ENCODE measurements around the gene RGS10.

RGS10 gene

DNA sequence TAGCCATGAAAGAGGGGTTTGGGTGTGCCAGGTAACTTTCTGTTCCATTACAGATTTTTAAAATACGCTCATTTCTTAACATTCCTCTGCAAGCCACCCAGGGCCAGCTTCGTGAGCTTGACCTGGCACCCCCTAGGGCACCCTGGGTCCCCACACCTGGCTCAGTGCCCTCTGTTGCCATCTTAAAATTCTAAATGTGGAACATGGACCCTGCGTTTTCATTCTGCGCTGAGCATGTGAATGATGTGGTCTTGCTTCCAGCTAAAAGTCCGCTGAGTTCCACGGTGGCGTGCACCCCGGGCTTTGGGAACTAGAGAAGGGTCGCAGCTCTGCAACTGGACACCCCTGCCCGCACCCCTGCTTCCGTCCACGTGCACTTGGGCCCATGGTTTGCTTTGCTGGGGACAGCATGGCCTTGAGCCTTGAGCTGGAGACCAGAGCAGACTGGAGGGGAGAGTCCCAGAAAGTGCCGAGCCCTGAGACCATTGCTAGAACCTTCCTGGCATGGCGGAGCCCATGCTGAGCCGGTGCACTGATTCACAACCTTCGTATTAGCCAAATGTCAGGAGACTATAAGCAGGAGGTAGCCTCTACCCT is 91.1 kb downstream of the RGS10 start:
- H3K4me1 ChIP-seq (ENCODE audit: insufficient read depth, low read length, poor library complexity, severe bottlenecking), result no peaks in the 10 kb centered on the region
- H3K36me3 ChIP-seq (ENCODE audit: insufficient read depth, low read length), result no peaks in the 10 kb centered on the region; the same call in 1 of the 2 replicates
- H3K4me3 ChIP-seq (ENCODE audit: low read length, poor library complexity, severe bottlenecking), result no peak overlapping the region
- H3K27me3 ChIP-seq (ENCODE audit: insufficient read depth, low read length, poor library complexity, severe bottlenecking), result no peaks in the 10 kb centered on the region
- H3K9ac ChIP-seq (ENCODE audit: low read depth, low read length, poor library complexity, severe bottlenecking), result no peak overlapping the region
- no peaks in the 10 kb centered on the region for H3K9me3 ChIP-seq (ENCODE audit: insufficient read depth, low read depth, low read length)
- no peaks in the 10 kb centered on the region for H4K20me1 ChIP-seq (ENCODE audit: insufficient read depth, low read length, poor library complexity, severe bottlenecking)
- H3K79me2 ChIP-seq (ENCODE audit: insufficient read depth, low read length), result no peaks in the 10 kb centered on the region
- no peaks in the 10 kb centered on the region for H3K9me2 ChIP-seq (replicated peaks; ENCODE audit: low read depth, low read length)
- no peaks in the 10 kb centered on the region for H3F3A ChIP-seq (ENCODE audit: low read depth)
- no peak overlapping the region for H3K4me2 ChIP-seq (ENCODE audit: low read depth, low read length, poor library complexity, severe bottlenecking)
- no peak for TF ChIP-seq EZH2phosphoT487 (IDR thresholded peaks at IDR 0.05; ENCODE audit: borderline replicate concordance)
- TF ChIP-seq, protein P1, sequence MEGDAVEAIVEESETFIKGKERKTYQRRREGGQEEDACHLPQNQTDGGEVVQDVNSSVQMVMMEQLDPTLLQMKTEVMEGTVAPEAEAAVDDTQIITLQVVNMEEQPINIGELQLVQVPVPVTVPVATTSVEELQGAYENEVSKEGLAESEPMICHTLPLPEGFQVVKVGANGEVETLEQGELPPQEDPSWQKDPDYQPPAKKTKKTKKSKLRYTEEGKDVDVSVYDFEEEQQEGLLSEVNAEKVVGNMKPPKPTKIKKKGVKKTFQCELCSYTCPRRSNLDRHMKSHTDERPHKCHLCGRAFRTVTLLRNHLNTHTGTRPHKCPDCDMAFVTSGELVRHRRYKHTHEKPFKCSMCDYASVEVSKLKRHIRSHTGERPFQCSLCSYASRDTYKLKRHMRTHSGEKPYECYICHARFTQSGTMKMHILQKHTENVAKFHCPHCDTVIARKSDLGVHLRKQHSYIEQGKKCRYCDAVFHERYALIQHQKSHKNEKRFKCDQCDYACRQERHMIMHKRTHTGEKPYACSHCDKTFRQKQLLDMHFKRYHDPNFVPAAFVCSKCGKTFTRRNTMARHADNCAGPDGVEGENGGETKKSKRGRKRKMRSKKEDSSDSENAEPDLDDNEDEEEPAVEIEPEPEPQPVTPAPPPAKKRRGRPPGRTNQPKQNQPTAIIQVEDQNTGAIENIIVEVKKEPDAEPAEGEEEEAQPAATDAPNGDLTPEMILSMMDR (conservative IDR thresholded peaks at IDR 0.05; ENCODE audit: low read length), result no peak
- H2AFZ ChIP-seq (ENCODE audit: low read length), result no peak overlapping the region

GRCh38 chr10:119450606-119451299 is 91.8 kb downstream of the RGS10 start:
- H4K20me1 ChIP-seq (ENCODE audit: insufficient read depth, low read length, poor library complexity, severe bottlenecking), result no peaks in the 10 kb centered on the region
- no peak overlapping the region for H2AFZ ChIP-seq (ENCODE audit: low read length)
- H3K4me2 ChIP-seq (ENCODE audit: low read depth, low read length, poor library complexity, severe bottlenecking), result no peak overlapping the region
- TF ChIP-seq, protein P1 (conservative IDR thresholded peaks at IDR 0.05; ENCODE audit: low read length), result no peak
- TF ChIP-seq EZH2phosphoT487 (IDR thresholded peaks at IDR 0.05; ENCODE audit: borderline replicate concordance), result no peak
- H3K79me2 ChIP-seq (ENCODE audit: insufficient read depth, low read length), result no peaks in the 10 kb centered on the region
- H3F3A ChIP-seq (ENCODE audit: low read depth), result no peaks in the 10 kb centered on the region
- H3K4me1 ChIP-seq (ENCODE audit: insufficient read depth, low read length, poor library complexity, severe bottlenecking), result no peaks in the 10 kb centered on the region
- H3K9me3 ChIP-seq (ENCODE audit: insufficient read depth, low read depth, low read length), result no peaks in the 10 kb centered on the region
- H3K36me3 ChIP-seq (ENCODE audit: insufficient read depth, low read length), result no peaks in the 10 kb centered on the region; the same call in 1 of the 2 replicates
- no peak overlapping the region for H3K4me3 ChIP-seq (ENCODE audit: low read length, poor library complexity, severe bottlenecking)
- H3K27me3 ChIP-seq (ENCODE audit: insufficient read depth, low read length, poor library complexity, severe bottlenecking), result no peaks in the 10 kb centered on the region
- no peaks in the 10 kb centered on the region for H3K9me2 ChIP-seq (replicated peaks; ENCODE audit: low read depth, low read length)
- H3K9ac ChIP-seq (ENCODE audit: low read depth, low read length, poor library complexity, severe bottlenecking), result no peak overlapping the region
